HS-27A (cell line): ENCODE measurements around the gene MATK.
"Not testable (repeated sequence)": the region's sequence is repeated elsewhere in the genome, so short reads cannot be mapped to it uniquely, and the experiment has no call there.

ENCODE experiments used
- DNase-seq: peaks from one replicate; pipeline ENCODE4 v3.0.0-alpha.2; 2012; ENCODE audit warnings: low read depth, missing footprints

The MATK gene

GRCh38 chr19:3816148-3816547 lies 30.0 kb upstream of the MATK start:
- not testable (repeated sequence) for DNase-seq

DNA sequence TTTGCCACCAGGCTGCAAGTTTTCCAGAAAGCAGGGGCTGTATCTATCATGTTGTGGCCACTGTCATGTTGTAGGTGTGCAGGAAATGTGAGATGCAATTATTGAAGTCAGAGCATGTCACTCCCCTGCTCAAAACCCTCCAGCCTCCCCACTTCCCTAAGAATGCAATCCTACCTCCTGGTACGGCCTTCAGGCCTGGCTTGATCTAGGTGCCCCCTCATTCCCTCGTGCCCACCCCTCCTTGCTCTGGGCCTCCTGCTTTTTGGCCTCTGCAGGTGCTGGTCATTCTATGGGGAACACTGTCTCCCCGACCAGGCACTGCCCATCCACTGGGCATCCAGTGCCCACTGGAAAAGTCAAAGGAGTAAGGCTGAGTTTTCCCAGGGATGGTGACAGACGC lies 28.5 kb upstream of the MATK start:
- DNase-seq: no peak

GRCh38 chr19:3813473-3814392 lies 27.6 kb upstream of the MATK start:
- no peak for DNase-seq

- no peak for DNase-seq
Measured at GRCh38 chr19:3810708-3811355, 24.7 kb upstream of the MATK start.

GRCh38 chr19:3809881-3810707 lies 23.9 kb upstream of the MATK start:
- no peak for DNase-seq

DNA sequence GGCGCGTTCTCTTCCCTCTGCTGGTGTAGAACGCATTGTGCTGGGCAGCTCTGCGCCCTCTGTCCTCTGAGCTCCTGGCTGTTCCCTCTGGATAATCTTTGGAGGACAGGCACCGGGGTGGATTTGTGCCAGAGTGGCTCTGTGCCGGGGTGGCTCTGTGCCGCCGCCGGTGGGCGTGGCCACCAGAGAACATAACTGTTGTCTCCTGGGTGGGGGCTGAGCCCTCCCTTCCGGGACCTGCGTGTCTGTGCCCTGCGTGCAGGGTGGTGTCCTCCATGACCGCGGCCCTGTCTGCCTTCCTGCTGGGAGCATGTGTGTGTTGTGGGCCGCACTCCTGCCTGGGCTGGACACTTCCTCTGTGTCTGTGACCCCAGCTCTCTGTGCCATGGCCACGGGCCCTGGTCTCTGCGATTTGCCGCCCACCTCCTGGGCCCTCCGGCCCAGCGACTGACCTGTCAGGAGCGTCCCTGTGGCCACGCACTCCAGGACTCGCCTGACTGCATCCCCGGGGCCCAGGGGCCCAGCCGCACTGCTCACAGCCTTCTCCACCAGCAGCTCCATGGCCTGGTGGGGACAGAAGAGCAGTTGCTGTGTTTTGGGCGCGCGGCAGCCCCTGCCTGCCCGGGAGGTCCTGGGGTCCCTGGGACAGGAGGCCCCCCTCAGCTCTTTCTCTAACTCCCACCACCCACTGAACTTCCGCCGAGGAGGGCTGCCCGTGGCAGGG lies 22.4 kb upstream of the MATK start:
- no peak for DNase-seq

GRCh38 chr19:3807574-3808354 lies 21.6 kb upstream of the MATK start:
- DNase-seq: no peak

- no peak for DNase-seq
Measured at GRCh38 chr19:3807131-3807480, 20.9 kb upstream of the MATK start.

DNA sequence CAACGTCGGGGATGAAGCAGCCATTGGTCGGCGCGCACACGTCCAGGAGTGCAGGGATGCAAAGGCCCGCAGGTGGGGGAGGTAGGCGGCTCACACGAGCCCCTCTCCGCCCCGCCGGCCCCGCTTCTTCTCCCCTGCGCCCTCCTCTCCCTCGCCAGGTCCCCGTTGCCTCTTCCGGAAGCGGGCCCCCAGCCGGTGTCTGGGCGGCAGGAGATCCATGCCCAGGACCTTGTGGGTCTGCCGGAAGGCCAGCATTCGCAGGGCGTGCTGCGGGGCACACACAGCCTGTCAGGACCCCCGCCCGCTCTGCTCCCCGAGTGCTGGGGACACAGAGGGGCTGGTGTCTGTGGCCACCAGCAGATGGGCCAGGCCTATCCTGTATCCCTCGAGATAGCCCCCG lies 19.7 kb upstream of the MATK start:
- no peak for DNase-seq

- DNase-seq: no peak
Measured at GRCh38 chr19:3804429-3804828, 18.2 kb upstream of the MATK start.

DNA sequence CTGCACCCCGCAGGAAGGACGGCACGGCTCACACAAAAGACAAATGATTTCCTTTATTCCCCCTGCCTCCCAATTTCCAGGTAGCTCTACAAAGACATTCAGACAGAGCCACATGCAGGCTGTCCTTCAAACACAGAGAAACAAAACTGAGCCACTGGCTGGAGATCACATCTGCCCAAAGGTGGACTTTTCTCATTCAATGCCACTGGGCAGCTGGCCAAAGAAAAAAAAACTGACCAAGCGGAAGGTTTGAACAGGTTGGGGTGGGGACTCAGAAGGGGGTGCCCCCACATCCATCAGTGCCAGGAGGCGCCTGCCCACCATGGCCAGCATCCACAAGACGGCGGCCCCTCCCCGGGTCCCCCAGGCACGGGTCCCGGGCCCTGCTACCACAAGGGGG lies 17.8 kb upstream of the MATK start:
- DNase-seq: no peak

- no peak for DNase-seq
Measured at GRCh38 chr19:3803114-3803888, 17.1 kb upstream of the MATK start.

GRCh38 chr19:3801412-3802096 lies 15.4 kb upstream of the MATK start:
- no peak for DNase-seq

DNA sequence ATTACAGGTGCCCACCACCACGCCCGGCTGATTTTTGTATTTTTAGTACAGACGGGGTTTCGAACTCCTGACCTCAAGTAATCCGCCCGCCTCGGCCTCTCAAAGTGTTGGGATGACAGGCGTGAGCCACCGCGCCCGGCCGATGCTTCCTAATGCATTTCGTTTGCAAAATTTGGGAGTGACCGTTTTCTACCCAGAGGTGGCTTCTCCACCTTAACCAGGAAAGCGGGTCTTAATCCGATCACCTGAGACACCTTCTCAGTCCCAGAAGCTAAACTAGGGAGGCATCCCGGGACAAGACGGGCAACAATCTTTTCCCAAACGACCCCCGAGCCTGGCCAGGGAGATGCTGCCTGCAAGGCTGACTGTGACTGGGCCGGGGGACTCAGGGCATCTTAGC lies 14.8 kb upstream of the MATK start:
- no peak for DNase-seq

DNA sequence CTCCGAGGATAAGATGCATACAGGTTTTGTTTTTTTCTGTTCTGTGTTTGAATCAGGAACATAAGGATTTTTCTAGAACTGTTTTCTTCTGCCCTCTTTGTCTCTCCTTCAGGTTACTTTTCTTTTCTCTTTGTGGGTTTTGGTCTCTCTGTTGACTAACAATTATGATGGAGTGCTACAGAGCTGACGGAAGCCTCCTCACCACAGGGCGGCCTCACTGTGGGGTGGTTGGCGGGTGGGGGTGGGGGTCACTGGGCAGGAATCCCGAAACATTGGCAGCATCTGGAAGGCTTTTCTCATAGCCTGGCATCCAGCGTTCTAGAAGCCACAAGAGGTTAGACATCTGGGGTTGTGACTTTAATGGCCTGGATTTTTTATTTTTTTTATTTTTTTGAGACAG lies 12.0 kb upstream of the MATK start:
- no peak for DNase-seq

- DNase-seq: no peak
Measured at GRCh38 chr19:3796358-3796757, 10.2 kb upstream of the MATK start.

- no peak for DNase-seq
Measured at GRCh38 chr19:3793799-3794198, 7.6 kb upstream of the MATK start.

DNA sequence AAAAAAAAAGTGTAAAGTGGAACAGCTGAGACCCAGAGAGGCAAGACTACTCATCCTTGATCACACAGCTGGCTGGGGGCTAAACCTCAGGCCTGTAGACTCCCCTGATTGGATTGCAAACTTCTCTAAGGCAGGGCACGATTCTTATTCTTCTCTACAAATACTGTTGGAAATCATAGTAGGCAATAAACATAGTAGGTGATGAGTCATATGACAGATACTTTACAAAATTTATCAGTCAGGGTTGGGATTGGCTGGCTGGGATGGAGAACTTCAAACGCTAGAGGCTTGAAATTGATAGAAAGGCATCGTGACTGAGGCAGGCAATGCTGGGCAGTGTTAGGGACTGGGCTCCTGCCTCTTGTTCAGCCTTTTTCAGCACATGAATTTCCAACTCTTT lies 5.9 kb upstream of the MATK start:
- no peak for DNase-seq

- no peak for DNase-seq
Measured at GRCh38 chr19:3790941-3791340, 4.8 kb upstream of the MATK start.

- no peak for DNase-seq
Measured at GRCh38 chr19:3790209-3790734, 4.1 kb upstream of the MATK start.
